GM19193 (cell line): ENCODE data around the gene FBXO8.

Source experiments
- POLR2A ChIP-seq: IDR thresholded peaks from 4 replicates; pipeline ENCODE4 v1.6.1; 2011; ENCODE audit not compliant: insufficient read depth, insufficient read length; ENCODE audit errors: extremely low read depth

FBXO8 gene

GRCh38 chr4:174222266-174222872 lies 61.1 kb downstream of the FBXO8 start:
- TF ChIP-seq POLR2A = no peak

DNA sequence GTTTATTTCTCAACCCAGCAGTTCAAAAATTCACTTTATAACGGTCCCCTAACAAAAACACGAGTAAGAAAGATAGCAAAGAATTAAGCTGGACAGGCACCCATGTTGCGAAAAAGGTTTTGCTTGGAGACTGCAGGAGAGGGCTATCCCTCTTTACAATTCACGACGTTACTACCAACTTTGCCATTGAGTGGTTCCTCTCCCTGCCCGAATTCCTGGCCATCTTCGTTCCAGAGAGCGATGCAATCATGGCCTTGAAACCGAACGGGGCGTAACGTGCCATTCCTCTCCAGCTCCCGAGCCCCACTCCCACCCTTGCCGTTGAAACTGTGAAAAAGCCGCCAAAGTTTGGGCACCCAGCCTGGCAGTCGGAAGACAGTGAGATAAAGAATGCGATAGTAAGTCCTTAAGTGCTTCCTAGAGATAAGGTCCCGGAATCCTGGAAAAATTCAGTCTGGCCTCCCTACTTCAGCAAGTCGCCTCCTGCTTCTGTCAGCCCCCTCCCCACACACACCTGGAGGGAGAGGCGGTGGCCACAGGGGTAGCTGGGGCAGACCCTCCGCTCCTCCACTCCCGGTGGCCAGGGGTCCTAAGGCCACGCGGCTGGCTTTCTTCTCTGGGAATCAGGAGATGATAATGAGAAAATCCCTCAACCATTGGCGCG lies 65.2 kb downstream of the FBXO8 start:
- TF ChIP-seq POLR2A = no peak

DNA sequence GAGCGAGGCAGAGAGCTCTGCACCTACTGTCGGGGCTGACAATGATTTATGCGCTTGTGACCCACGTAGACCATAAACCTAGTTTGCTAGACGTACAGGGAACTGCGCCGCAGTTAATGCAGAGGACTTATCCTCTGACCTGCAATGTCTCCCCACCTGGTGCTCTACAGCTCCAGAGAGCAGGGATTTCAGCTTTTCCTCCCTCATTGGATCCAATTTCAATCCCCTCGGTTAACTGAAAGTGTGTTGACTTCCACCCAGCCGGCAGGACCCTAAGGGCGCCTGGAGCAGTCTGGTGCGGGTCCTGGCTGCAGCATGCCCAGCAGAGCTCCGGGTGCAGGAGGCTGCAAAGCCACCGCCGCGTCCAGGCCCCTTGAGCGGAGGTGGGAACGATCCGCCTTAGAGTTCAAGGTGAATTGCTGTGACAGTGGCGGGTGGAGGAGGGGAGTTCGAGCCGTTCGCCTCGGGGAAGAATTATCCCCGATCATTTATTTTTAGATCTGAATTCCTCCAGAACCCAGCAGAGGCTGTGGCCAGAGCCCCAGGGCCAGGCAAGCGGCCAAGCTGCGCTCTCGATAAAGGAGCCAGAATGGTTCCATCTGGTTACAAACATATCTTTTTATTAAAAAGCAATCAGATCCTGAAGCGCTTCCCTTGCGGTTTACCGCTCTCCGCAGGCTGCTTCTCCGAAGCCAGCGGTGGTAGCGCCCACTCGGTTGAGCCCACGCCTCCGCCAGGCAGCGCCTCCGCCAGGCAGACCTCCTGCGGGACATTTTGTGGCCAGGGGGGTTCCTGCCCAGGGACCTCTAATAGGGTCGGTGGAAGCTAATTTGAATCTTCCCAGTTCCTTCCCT lies 66.0 kb downstream of the FBXO8 start:
- no peak for TF ChIP-seq POLR2A

GRCh38 chr4:174216799-174217272 lies 66.6 kb downstream of the FBXO8 start:
- TF ChIP-seq POLR2A = no peak

- no peak for TF ChIP-seq POLR2A
Observed at GRCh38 chr4:174215961-174216680, 67.3 kb downstream of the FBXO8 start.

- TF ChIP-seq POLR2A = no peak
Observed at GRCh38 chr4:174215057-174215456, 68.4 kb downstream of the FBXO8 start.

DNA sequence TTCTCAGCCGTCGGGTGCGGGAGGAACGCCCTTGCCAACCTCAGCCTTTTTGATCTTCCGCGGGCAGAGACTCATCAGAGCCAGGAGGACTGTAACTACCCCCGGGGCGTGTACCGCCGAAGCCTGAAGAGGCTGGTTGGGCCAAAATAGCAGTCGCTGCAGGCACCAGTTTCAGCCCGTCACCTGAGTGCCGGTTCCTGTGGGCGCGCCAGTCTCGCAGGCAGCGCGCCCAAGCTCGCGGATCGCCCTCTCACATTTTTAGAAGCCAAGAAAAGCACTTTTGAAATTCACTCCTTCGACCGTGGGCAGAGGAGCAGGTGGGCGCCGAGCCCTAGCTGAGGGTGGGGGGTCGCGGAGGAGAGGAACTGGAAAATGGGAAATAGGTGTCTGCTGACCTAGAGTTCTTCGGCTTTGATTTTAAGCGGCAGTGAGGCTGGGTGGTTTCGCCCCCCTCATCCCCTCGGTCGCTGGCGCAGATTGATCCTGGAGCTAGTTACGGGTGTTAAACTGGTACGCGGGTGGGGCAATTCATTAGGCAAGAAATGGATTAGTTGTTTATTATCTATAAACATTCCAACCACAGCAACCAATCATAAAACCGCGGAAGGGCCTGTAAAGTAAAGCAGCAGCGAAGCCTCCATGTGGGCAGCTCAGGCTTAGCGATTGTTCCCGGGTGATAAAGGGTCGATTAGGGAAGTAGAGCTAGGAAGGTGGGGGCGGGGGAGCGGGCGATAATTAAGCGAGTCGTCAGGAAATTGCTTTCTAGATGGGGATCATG lies 69.2 kb downstream of the FBXO8 start:
- no peak for TF ChIP-seq POLR2A

GRCh38 chr4:174213731-174214100 lies 69.8 kb downstream of the FBXO8 start:
- TF ChIP-seq POLR2A = no peak

DNA sequence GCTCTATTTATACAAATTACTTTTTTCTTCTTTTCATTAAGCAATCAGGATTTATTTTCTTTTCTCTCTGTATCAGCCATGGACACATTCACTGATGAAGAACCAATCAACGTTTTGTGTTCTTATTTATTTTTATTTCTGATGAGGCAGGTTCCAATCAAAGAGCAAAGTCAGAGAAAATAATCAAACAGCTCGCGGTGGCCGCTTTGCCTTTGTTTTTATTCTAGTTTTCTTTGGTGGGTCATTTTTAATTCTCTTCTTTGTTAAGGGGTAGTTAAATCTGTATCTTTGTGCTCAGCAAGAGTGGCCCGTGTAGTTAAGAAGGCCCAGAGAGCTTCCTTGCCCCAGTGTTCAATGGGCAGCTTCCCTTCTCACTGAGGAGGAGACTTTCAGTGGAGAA lies 71.4 kb downstream of the FBXO8 start:
- TF ChIP-seq POLR2A = no peak

GRCh38 chr4:174211622-174212044 lies 71.8 kb downstream of the FBXO8 start:
- no peak for TF ChIP-seq POLR2A

GRCh38 chr4:174210952-174211490 lies 72.4 kb downstream of the FBXO8 start:
- TF ChIP-seq POLR2A = no peak

DNA sequence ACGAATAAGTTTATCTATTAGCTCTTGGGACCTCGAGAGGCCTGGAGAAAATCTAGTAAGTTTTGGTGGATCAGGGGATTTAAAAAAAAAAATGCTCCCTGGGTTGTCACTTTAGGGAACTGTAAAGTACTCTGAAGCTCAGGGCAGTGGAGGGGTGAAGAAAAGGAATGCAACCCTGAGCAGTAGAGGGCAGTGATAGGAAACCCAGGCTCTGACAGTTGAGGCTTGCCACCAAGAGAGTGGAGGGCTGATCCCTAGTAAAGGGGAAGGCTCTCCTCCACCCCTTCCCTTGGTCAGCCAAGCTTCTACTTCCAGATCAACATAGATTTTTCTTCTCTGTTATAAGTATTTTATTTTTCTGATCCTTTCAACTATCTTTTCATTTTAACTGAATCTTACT lies 73.1 kb downstream of the FBXO8 start:
- TF ChIP-seq POLR2A = no peak

DNA sequence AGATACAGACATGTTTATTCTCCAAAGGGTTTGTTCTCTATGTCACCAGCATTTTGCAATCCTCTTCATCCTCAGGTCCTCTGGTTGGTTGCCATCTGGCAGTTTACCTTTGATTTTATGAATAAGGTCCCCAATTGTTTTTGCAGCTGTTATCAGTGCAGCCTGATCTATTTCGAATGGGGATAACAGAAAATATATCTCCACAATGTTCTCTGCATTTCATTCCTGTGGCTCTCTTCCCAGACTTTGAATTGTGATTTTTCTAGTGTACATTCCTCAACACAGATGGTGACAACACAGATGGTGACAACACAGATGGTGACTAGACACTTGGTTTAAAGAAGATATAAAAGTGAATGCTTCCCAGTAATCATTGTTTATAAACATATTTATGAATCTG lies 74.1 kb downstream of the FBXO8 start:
- no peak for TF ChIP-seq POLR2A

DNA sequence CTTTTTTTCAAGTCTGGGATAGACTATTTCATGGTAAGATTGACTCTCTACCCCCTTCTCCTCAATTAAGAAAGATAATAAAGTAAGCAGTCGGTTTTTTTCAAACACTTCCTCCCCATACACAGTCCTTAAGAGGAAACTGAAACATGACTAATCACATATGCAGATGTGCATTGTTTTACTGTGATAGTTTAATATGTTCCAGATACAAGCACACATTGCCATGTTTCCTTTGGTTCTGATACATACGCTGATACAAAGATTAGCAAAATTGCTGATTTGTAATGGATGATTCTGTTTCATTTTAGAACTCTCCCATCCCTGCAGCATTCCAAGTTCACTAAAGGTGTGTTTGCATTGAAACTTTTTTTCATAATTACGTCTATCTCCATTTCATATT lies 76.1 kb downstream of the FBXO8 start:
- no peak for TF ChIP-seq POLR2A

DNA sequence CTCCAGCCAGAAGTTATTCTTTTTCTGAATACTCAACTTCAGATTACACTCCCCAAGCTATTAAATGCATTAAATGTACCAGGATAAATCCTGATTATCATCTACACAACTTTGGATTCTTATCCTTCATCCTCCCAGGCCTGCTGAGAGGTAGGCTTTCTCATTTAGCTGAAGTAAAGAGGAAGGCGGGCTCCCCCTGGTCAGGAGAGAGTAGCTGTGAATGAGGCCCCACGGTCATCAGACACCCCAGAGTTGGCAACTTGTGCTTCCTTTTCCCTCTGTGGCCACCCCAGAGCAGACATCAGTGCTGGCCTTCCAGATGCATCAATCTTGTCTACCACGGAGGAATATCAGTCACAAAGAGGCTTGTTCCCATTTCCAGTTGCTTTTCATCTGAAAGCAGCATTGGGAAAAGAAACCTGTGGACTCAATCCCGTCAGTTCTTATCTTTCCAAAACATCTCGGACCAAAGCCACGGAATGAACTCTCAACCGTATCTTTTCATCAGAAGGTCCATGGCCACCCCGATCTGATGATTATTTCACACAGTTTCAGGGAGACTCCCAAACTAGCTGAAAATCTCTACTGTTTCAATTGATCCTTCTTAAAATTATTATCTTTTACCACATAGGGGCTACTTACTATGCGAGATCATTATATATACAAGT lies 79.2 kb downstream of the FBXO8 start:
- no peak for TF ChIP-seq POLR2A
